CD1c-positive myeloid dendritic cell (primary cell): ENCODE results near the gene CHCHD6.

Source experiments
- DNase-seq: peaks from one replicate; pipeline ENCODE4 v3.0.0-alpha.2; 2016; ENCODE audit errors: extremely low spot score

The CHCHD6 gene

DNA sequence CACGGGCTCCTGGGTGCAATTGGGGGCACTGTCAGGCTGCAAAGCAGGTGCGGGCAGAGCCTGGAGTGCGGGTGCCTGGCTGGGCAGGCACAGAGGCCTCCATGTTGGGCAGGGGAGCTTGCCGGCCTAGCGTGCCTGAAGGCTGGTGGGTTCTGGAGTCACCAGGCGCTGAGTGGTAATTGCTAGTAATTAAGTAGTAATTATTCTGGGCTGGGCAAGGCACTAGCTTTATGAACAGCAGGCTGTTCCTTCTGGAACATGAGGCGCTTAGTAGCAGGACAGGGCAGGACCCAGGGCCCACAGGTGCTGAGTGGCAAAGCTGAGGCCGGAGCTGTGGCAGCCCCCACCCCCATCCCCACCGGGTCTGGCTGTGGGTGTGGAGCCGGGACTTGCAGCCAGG, 304.2 kb downstream of the CHCHD6 start:
- DNase-seq: no peak

GRCh38 chr3:127009531-127009930, 305.5 kb downstream of the CHCHD6 start:
- DNase-seq: no peak
